Thymus (tissue), 11 donors: ENCODE data around the gene LPCAT1. TPM values are rescaled to one million over a fixed set of nuclear protein-coding genes. Genes with fewer than 3 reads are reported as not detected.

Experiments used
- DNase-seq, 9 donors: peaks; one replicate each; pipeline ENCODE4 v3.0.0-alpha.2; 2013; ENCODE audit warnings: low spot score in 9 of 9, low read depth in 6 of 9, missing footprints in 1 of 9
- H3K27ac ChIP-seq, 2 donors: one replicate each; pipeline ENCODE4 v1.5.1; 2013; ENCODE audit warnings: control low read depth in 1 of 2, low read depth in 1 of 2, low read length in 1 of 2, mild to moderate bottlenecking in 1 of 2, moderate library complexity in 1 of 2
- H3K27me3 ChIP-seq, 2 donors: one replicate each; pipeline ENCODE4 v1.5.1; 2013; ENCODE audit warnings: low read length in 1 of 2; ENCODE audit not compliant: control insufficient read depth in 2 of 2, insufficient read depth in 1 of 2
- H3K36me3 ChIP-seq, 2 donors: one replicate each; pipeline ENCODE4 v1.5.1; 2013; ENCODE audit warnings: low read length in 1 of 2, mild to moderate bottlenecking in 1 of 2, moderate library complexity in 1 of 2; ENCODE audit not compliant: control insufficient read depth in 2 of 2, insufficient read depth in 2 of 2
- H3K4me1 ChIP-seq, 2 donors: one replicate each; pipeline ENCODE4 v1.5.1; 2013; ENCODE audit warnings: low read length in 2 of 2; ENCODE audit not compliant: control insufficient read depth in 2 of 2, insufficient read depth in 2 of 2
- H3K4me3 ChIP-seq, 2 donors: one replicate each; pipeline ENCODE4 v1.5.1; 2013; ENCODE audit warnings: low read length in 2 of 2, control low read depth in 1 of 2, mild to moderate bottlenecking in 1 of 2
- H3K9me3 ChIP-seq, 2 donors: one replicate each; pipeline ENCODE4 v1.5.1; 2013; ENCODE audit warnings: low read length in 1 of 2, mild to moderate bottlenecking in 1 of 2; ENCODE audit not compliant: control insufficient read depth in 2 of 2, insufficient read depth in 1 of 2
- WGBS: extraction: QIAGEN DNeasy Blood & Tissue Kit; methylation state at CpG from one replicate; pipeline ENCODE4 v1.1.7; 2013; 5-methylcytosine and 5-hydroxymethylcytosine counted together
- polyA plus RNA-seq: library from polyadenylated mRNA; stranded (reverse); fragments of 200-250 nt; gene quantifications from one replicate; pipeline ENCODE4 v1.2.3, GENCODE V29; 2013
- total RNA-seq: library from RNA; stranded (reverse); fragments of 120-200 nt; gene quantifications from one replicate; pipeline ENCODE4 v1.2.4, GENCODE V29; 2013
- donor health status: healthy.

LPCAT1 gene
- total and polyA plus RNA-seq, 2 donors: 16.8 to 50.5 TPM

- 95% methylated on average over 12 of the region's 12 CpGs for WGBS
- Histone ChIP-seq H3K36me3 (no peaks in the 10 kb centered on the region), H3K27me3 (peaks cover 26 to 57% of the 10 kb centered on the region in 2 donors), H3K27ac (no peak overlapping the region), H3K4me3 (no peak overlapping the region), H3K9me3 (peaks cover 5 to 6% of the 10 kb centered on the region in 2 donors), H3K4me1 (peaks cover 14 to 32% of the 10 kb centered on the region in 2 donors)
- DNase-seq: no peak
Observed at GRCh38 chr5:1449081-1449630, 74.6 kb downstream of the LPCAT1 start.

GRCh38 chr5:1448511-1449011 is 75.2 kb downstream of the LPCAT1 start:
- H3K36me3 ChIP-seq: no peaks in the 10 kb centered on the region
- H3K4me1 ChIP-seq: peaks cover 14 to 32% of the 10 kb centered on the region in 2 donors
- no peak for DNase-seq
- H3K4me3 ChIP-seq: no peak overlapping the region
- H3K27ac ChIP-seq: no peak overlapping the region
- peaks cover 0 to 3% of the 10 kb centered on the region in 2 donors for H3K9me3 ChIP-seq
- H3K27me3 ChIP-seq: peaks cover 31 to 61% of the 10 kb centered on the region in 2 donors
- WGBS: 81% methylated on average over 5 of the region's 5 CpGs

GRCh38 chr5:1447671-1448361 is 75.9 kb downstream of the LPCAT1 start:
- Histone ChIP-seq H3K27me3 (peaks cover 38 to 68% of the 10 kb centered on the region in 2 donors), H3K27ac (peak overlapping the region in 1 of 2 donors; percentile 55), H3K4me3 (no peak overlapping the region), H3K9me3 (peaks cover 0 to 2% of the 10 kb centered on the region in 2 donors), H3K4me1 (peaks cover 14 to 32% of the 10 kb centered on the region in 2 donors), H3K36me3 (no peaks in the 10 kb centered on the region)
- 10% methylated on average over 16 of the region's 16 CpGs for WGBS
- DNase-seq: peak in 6 of 9 donors; percentile 15 to 63 (median 40)

GRCh38 chr5:1446602-1447343 is 77.0 kb downstream of the LPCAT1 start:
- Histone ChIP-seq H3K36me3 (no peaks in the 10 kb centered on the region), H3K27ac (no peak overlapping the region), H3K4me3 (peak overlapping the region in 1 of 2 donors; percentile 53), H3K4me1 (peaks cover 14 to 32% of the 10 kb centered on the region in 2 donors), H3K9me3 (no peaks in the 10 kb centered on the region), H3K27me3 (peaks cover 47 to 79% of the 10 kb centered on the region in 2 donors)
- no peak for DNase-seq
- 49% methylated on average over 16 of the region's 16 CpGs for WGBS

GRCh38 chr5:1445689-1446601 is 77.8 kb downstream of the LPCAT1 start:
- 9% methylated on average over 92 of the region's 92 CpGs for WGBS
- DNase-seq: no peak
- H3K27me3 ChIP-seq: peaks cover 47 to 87% of the 10 kb centered on the region in 2 donors
- H3K4me1 ChIP-seq: peaks cover 14 to 32% of the 10 kb centered on the region in 2 donors
- no peaks in the 10 kb centered on the region for H3K36me3 ChIP-seq
- no peaks in the 10 kb centered on the region for H3K9me3 ChIP-seq
- H3K27ac ChIP-seq: no peak overlapping the region
- H3K4me3 ChIP-seq: peak overlapping the region in 1 of 2 donors; percentile 53

GRCh38 chr5:1445313-1445688 is 78.5 kb downstream of the LPCAT1 start, which contains the start of gene SLC6A3:
SLC6A3 (minus strand) TSS chr5:1445440; CDS start chr5:1443197, 2,243 bp downstream.
- H3K4me1 ChIP-seq: peaks cover 14 to 32% of the 10 kb centered on the region in 2 donors
- DNase-seq: peak in 4 of 9 donors; percentile 9 to 58 (median 44)
- no peaks in the 10 kb centered on the region for H3K9me3 ChIP-seq
- WGBS: 2% methylated on average over 52 of the region's 52 CpGs
- no peaks in the 10 kb centered on the region for H3K36me3 ChIP-seq
- H3K27me3 ChIP-seq: peaks cover 47 to 85% of the 10 kb centered on the region in 2 donors
- H3K4me3 ChIP-seq: peak within 1 kb of the TSS in 1 of 2 donors; percentile 53
- H3K27ac ChIP-seq: no peak within 1 kb of the TSS

GRCh38 chr5:1444361-1445189 is 79.2 kb downstream of the LPCAT1 start:
- Histone ChIP-seq H3K27ac (no peak overlapping the region), H3K27me3 (peaks cover 47 to 81% of the 10 kb centered on the region in 2 donors), H3K4me1 (peaks cover 14 to 32% of the 10 kb centered on the region in 2 donors), H3K36me3 (no peaks in the 10 kb centered on the region), H3K9me3 (no peaks in the 10 kb centered on the region), H3K4me3 (peak overlapping the region in 1 of 2 donors; percentile 53)
- DNase-seq: no peak
- WGBS: 12% methylated on average over 68 of the region's 68 CpGs

- 58% methylated on average over 15 of the region's 15 CpGs for WGBS
- Histone ChIP-seq H3K36me3 (no peaks in the 10 kb centered on the region), H3K9me3 (no peaks in the 10 kb centered on the region), H3K4me3 (peak overlapping the region in 1 of 2 donors; percentile 53), H3K27ac (no peak overlapping the region), H3K27me3 (peaks cover 47 to 77% of the 10 kb centered on the region in 2 donors), H3K4me1 (peaks cover 14 to 32% of the 10 kb centered on the region in 2 donors)
- DNase-seq: no peak
Observed at GRCh38 chr5:1443991-1444360, 79.8 kb downstream of the LPCAT1 start.
